NT2/D1 (cell line): ENCODE measurements around the gene C3orf70.

Experiments
- SUZ12 ChIP-seq: IDR thresholded peaks from 2 replicates; pipeline ENCODE4 v1.6.1; 2011; ENCODE audit not compliant: insufficient read length, insufficient read depth; ENCODE audit errors: extremely low read depth
- YY1 ChIP-seq: IDR thresholded peaks from 2 replicates; pipeline ENCODE4 v1.6.1; 2011; ENCODE audit not compliant: insufficient read length, insufficient read depth
- ZNF274 ChIP-seq: IDR thresholded peaks from 2 replicates; pipeline ENCODE4 v1.6.1; 2011; ENCODE audit warnings: mild to moderate bottlenecking, low read depth, low read length

- TF ChIP-seq ZNF274 (no peak), SUZ12 (no peak), YY1 (no peak)
These were observed 1.5 kb downstream of the C3orf70 start for GRCh38 chr3:185151101-185151963.
